Measurements from ENCODE around the gene ITIH5.

ITIH5 gene

GRCh38 chr10:7537126-7537525 is 129.6 kb downstream of the ITIH5 start:
- TF ChIP-seq CTCF (IDR thresholded peaks at IDR 0.05; ENCODE audit: insufficient read depth, low read depth, low read length, missing control alignments): no peak
- no peak overlapping the region for H3K4me3 ChIP-seq (ENCODE audit: low read length)

GRCh38 chr10:7534480-7534852 is 132.3 kb downstream of the ITIH5 start:
- DNase-seq (ENCODE audit: low read depth): no peak
- no peak overlapping the region for H3K4me3 ChIP-seq (ENCODE audit: low read length)
- no peak for TF ChIP-seq CTCF (IDR thresholded peaks at IDR 0.05; ENCODE audit: insufficient read depth, low read depth, low read length, missing control alignments)

More at GRCh38 chr10:7537126-7537525, 129.6 kb downstream of the ITIH5 start:
- DNase-seq (ENCODE audit: low read depth): no peak

GRCh38 chr10:7533657-7534479 is 132.9 kb downstream of the ITIH5 start:
- no peak for TF ChIP-seq CTCF (IDR thresholded peaks at IDR 0.05; ENCODE audit: insufficient read depth, low read depth, low read length, missing control alignments)
- no peak overlapping the region for H3K4me3 ChIP-seq (ENCODE audit: low read length)
- DNase-seq (ENCODE audit: low read depth): no peak

- no peak overlapping the region for H3K4me3 ChIP-seq (ENCODE audit: low read length)
- no peak for DNase-seq (ENCODE audit: low read depth)
- TF ChIP-seq CTCF (IDR thresholded peaks at IDR 0.05; ENCODE audit: insufficient read depth, low read depth, low read length, missing control alignments): no peak
Observed at GRCh38 chr10:7532723-7533498, 133.9 kb downstream of the ITIH5 start.

GRCh38 chr10:7529638-7530037 is 137.1 kb downstream of the ITIH5 start:
- peak; percentile 22 for DNase-seq (ENCODE audit: low read depth)
- H3K4me3 ChIP-seq (ENCODE audit: low read length): no peak overlapping the region
- TF ChIP-seq CTCF (IDR thresholded peaks at IDR 0.05; ENCODE audit: insufficient read depth, low read depth, low read length, missing control alignments): peak; percentile 38

GRCh38 chr10:7527468-7527867 is 139.3 kb downstream of the ITIH5 start:
- no peak for DNase-seq (ENCODE audit: low read depth)
- no peak for TF ChIP-seq CTCF (IDR thresholded peaks at IDR 0.05; ENCODE audit: insufficient read depth, low read depth, low read length, missing control alignments)
- no peak overlapping the region for H3K4me3 ChIP-seq (ENCODE audit: low read length)

Measured in epithelial cell of esophagus (primary cell).